DND-41 (cell line): ENCODE results near the gene GPC5.

Experiments
- ATAC-seq: fragments of 200-7000 bp; cut with Tn5 transposase; 3 replicates; pipeline ENCODE4 v1.9.1; 2021; ENCODE audit warnings: low read depth; ENCODE audit not compliant: insufficient read depth
- DNase-seq: peaks from one replicate; pipeline ENCODE4 v3.0.0-alpha.2; 2020
- H2AFZ ChIP-seq: 2 replicates; pipeline ENCODE4 v1.6.0; 2012; ENCODE audit warnings: low read depth, low read length
- H3K27ac ChIP-seq: 2 replicates; pipeline ENCODE4 v1.5.1; 2012; ENCODE audit warnings: low read length, inconsistent platforms
- H3K27me3 ChIP-seq: fragments of 200-600 bp; sonication (generic); 2 replicates; pipeline ENCODE4 v1.6.0; 2012; ENCODE audit warnings: low read length, mild to moderate bottlenecking, inconsistent platforms; ENCODE audit not compliant: insufficient read depth, poor library complexity
- H3K36me3 ChIP-seq: 2 replicates; pipeline ENCODE4 v1.5.1; 2012; ENCODE audit warnings: low read length, inconsistent platforms; ENCODE audit not compliant: insufficient read depth
- H3K4me1 ChIP-seq: 2 replicates; pipeline ENCODE4 v1.5.1; 2012; ENCODE audit warnings: mild to moderate bottlenecking, low read length; ENCODE audit not compliant: insufficient read depth
- H3K4me2 ChIP-seq: 2 replicates; pipeline ENCODE4 v1.6.0; 2012; ENCODE audit warnings: mild to moderate bottlenecking, moderate library complexity, low read length, inconsistent platforms; ENCODE audit not compliant: insufficient read depth
- H3K4me3 ChIP-seq, 2 experiments: fragments of 200-600 bp in 1 of 2; shearing (Covaris generic) in 1 of 2; 2 replicates each; pipeline ENCODE4 v1.5.1; 2012 to 2016; ENCODE audit warnings: inconsistent platforms in 2 of 2, low read length in 2 of 2, mild to moderate bottlenecking in 2 of 2, low read depth in 1 of 2, moderate library complexity in 1 of 2
- H3K79me2 ChIP-seq: 2 replicates; pipeline ENCODE4 v1.6.0; 2012; ENCODE audit warnings: low read length, inconsistent platforms; ENCODE audit not compliant: insufficient read depth
- H3K9ac ChIP-seq: 2 replicates; pipeline ENCODE4 v1.6.0; 2012; ENCODE audit warnings: low read depth, mild to moderate bottlenecking, inconsistent platforms, low read length, moderate library complexity
- H3K9me3 ChIP-seq: 2 replicates; pipeline ENCODE4 v1.5.1; 2012; ENCODE audit warnings: low read length, moderate library complexity, mild to moderate bottlenecking, inconsistent platforms; ENCODE audit not compliant: insufficient read depth, severe bottlenecking
- H4K20me1 ChIP-seq: 2 replicates; pipeline ENCODE4 v1.6.0; 2012; ENCODE audit warnings: low read length; ENCODE audit not compliant: insufficient read depth
- CTCF ChIP-seq: IDR thresholded peaks from 2 replicates; pipeline ENCODE4 v1.5.1; 2012; ENCODE audit warnings: borderline replicate concordance, low read length, moderate library complexity, mild to moderate bottlenecking; ENCODE audit not compliant: poor library complexity, severe bottlenecking; ENCODE audit errors: extremely low read depth
- EZH2 ChIP-seq: IDR thresholded peaks from 3 replicates; pipeline ENCODE4 v1.6.1; 2012; ENCODE audit warnings: borderline replicate concordance, low read depth, mild to moderate bottlenecking, moderate library complexity, low read length, inconsistent platforms; ENCODE audit not compliant: severe bottlenecking

Gene GPC5

GRCh38 chr13:92256211-92256610, 857.8 kb downstream of the GPC5 start:
- Histone ChIP-seq H3K4me2 (no peak overlapping the region), H3K4me1 (no peaks in the 10 kb centered on the region), H3K36me3 (no peaks in the 10 kb centered on the region), H2AFZ (no peak overlapping the region), H3K4me3 (no peak overlapping the region), H3K79me2 (no peaks in the 10 kb centered on the region), H3K9me3 (no peaks in the 10 kb centered on the region), H4K20me1 (no peaks in the 10 kb centered on the region), H3K27me3 (no peaks in the 10 kb centered on the region), H3K27ac (no peak overlapping the region), H3K9ac (no peak overlapping the region)
- no peak for ATAC-seq
- DNase-seq: no peak
- no peak for TF ChIP-seq EZH2
- TF ChIP-seq CTCF: no peak

- H3K36me3 ChIP-seq: no peaks in the 10 kb centered on the region
- H3K9ac ChIP-seq: no peak overlapping the region
- no peak for DNase-seq
- H3K79me2 ChIP-seq: no peaks in the 10 kb centered on the region
- no peaks in the 10 kb centered on the region for H4K20me1 ChIP-seq
- no peak for ATAC-seq
- H3K27me3 ChIP-seq: no peaks in the 10 kb centered on the region
- H3K9me3 ChIP-seq: no peaks in the 10 kb centered on the region
- no peaks in the 10 kb centered on the region for H3K4me1 ChIP-seq
- H2AFZ ChIP-seq: no peak overlapping the region
- H3K4me3 ChIP-seq: no peak overlapping the region
- no peak overlapping the region for H3K4me2 ChIP-seq
- H3K27ac ChIP-seq: no peak overlapping the region
- TF ChIP-seq EZH2: no peak
- TF ChIP-seq CTCF: no peak
Observed at GRCh38 chr13:92259046-92259445, 860.6 kb downstream of the GPC5 start.

- H3K79me2 ChIP-seq: no peaks in the 10 kb centered on the region
- no peak for DNase-seq
- no peaks in the 10 kb centered on the region for H3K27me3 ChIP-seq
- no peaks in the 10 kb centered on the region for H3K9me3 ChIP-seq
- no peaks in the 10 kb centered on the region for H3K36me3 ChIP-seq
- TF ChIP-seq EZH2 (no peak), CTCF (no peak)
- no peak for ATAC-seq
- H3K27ac ChIP-seq: no peak overlapping the region
- no peak overlapping the region for H3K4me2 ChIP-seq
- H3K9ac ChIP-seq: no peak overlapping the region
- no peak overlapping the region for H2AFZ ChIP-seq
- no peaks in the 10 kb centered on the region for H3K4me1 ChIP-seq
- no peaks in the 10 kb centered on the region for H4K20me1 ChIP-seq
- no peak overlapping the region for H3K4me3 ChIP-seq
Observed at GRCh38 chr13:92259523-92259922, 861.1 kb downstream of the GPC5 start.

DNA sequence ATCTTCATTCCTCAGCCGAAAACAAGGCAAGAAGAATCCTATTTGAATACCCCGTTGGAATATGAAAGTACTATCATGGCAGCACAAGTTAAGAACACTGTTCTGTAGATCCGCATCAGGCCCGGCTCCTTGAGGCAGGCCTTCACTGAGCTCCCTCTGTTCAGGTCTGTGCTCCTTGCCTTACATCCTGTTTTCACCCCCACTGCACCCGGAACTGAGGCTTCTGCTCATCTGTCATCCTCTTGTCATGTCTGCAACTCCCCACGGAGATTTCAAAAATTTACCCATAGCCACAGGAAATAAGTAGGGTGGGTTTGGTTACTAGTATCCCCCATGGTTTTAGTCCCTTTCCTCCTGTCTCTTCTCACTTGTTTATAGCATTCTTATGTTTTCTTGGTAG, 861.9 kb downstream of the GPC5 start:
- no peaks in the 10 kb centered on the region for H3K27me3 ChIP-seq
- no peak overlapping the region for H3K4me2 ChIP-seq
- H3K9me3 ChIP-seq: no peaks in the 10 kb centered on the region
- H3K4me1 ChIP-seq: no peaks in the 10 kb centered on the region
- DNase-seq (no peak), ATAC-seq (no peak)
- H2AFZ ChIP-seq: no peak overlapping the region
- H3K36me3 ChIP-seq: no peaks in the 10 kb centered on the region
- no peaks in the 10 kb centered on the region for H3K79me2 ChIP-seq
- no peak overlapping the region for H3K9ac ChIP-seq
- H4K20me1 ChIP-seq: no peaks in the 10 kb centered on the region
- TF ChIP-seq EZH2: no peak
- TF ChIP-seq CTCF: no peak
- no peak overlapping the region for H3K27ac ChIP-seq
- H3K4me3 ChIP-seq: no peak overlapping the region
